NCI-H2081 (cell line): ENCODE measurements around the gene KCNQ1.

Experiments
- DNase-seq, 2 experiments: peaks; one replicate each; lab custom pipeline; 2025; lab: John Stamatoyannopoulos, UW

KCNQ1 gene

DNA sequence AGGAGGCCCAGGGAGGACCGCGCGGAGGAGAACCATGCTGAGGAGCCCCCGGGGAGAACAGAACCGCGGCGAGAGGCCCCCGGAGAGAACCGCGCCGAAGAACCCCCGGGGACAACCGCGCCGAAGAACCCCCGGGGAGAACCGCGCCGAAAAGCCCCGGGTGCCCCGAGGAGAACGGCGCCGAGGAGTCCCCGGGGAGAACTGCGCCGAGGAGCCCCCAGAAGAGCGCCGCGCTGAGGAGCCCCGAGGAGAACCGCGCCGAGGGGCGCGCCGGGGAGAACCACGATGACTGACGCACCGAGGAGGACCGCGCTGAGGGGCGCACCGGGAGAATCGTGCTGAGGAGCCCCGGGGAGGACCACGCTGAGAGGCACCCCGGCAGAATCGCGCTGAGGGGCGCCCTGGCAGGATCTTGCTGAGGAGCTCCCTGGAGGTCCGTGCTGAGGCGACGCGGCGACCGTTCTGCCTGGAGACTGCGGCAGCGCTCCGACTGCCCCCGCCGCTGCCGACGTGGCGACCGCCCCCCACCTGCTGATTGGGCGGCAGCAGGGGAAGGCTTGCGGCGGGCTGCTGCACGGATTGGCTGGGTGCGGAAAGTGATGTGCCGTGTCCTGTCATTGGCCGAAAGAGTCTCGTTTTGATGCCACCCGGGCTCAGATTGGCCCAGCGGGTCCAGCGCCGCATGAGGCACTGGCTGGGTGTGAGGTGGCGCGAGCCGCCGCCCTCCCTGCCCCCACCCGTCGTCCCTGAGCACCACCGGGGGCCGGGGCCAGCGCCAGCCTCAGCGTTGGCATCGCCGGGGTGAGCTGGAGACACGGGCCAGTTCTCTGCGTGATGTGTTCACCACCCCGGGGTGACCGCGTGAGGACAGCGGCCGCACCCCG is 255.0 kb downstream of the KCNQ1 start, which contains the start of gene KCNQ1OT1:
Gene KCNQ1OT1 (minus strand): TSS at position 464 of the 884 bp plus-strand sequence.
- peak; percentile 94 to 97 for DNase-seq

DNA sequence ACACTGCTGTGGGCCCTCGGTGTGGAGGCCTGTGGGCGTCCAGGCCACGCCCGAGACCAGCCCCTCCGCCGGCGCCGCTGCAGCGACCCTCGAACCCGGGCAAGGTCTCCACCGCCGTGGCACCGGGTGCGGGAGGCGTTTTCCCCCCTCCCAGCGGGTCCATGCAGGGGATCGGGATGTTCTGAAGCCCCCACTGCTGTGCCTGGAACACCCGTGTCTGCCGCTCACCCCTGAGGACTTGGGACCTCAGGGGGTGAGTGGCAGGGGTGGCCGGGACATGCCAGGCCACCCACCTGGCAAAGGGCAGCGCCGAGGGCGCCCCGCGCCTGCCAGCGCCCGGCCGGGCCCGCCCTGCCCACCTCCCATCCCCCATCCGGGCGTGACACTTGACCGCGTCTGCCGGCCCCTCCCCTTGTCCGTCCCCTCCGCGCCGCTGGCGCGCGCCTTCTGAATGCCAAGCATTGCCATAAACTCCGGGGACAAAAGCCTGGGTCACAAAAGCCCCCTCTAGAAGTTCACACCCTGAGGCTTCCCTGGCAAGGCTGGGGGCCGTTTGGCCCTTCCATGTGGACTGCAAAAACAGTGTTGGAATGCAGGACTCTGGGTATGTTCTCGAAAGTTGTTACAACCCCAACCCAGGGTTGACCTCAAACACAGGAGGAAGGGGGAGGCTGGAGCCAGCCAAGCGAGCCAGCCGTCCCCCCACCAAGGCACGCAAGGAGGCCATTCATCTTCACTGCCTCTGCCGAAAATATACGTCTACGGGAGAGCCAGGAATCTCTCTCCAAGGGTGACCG is 255.8 kb downstream of the KCNQ1 start:
- DNase-seq = peak in 1 of 2 experiments; percentile 28

DNA sequence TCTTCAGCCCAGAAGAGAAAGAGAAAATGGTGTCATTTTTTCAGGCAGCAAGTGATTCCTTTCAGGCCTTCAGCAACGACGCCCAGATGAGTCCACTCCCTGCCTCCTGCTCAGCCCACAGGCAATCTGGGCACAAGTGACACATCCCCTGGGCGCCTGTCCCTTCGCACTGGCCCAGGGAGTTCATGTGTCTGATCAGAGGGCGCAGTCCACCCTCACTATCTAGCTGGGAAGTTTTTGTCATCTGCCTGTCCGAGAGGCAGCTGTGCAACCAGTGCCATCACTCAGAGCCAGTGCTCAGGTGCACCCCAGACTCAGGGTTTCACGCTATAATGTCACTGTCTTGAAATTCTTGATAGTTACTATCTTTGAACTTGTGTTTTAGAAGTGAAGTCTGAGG is 256.4 kb downstream of the KCNQ1 start:
- no peak for DNase-seq

DNA sequence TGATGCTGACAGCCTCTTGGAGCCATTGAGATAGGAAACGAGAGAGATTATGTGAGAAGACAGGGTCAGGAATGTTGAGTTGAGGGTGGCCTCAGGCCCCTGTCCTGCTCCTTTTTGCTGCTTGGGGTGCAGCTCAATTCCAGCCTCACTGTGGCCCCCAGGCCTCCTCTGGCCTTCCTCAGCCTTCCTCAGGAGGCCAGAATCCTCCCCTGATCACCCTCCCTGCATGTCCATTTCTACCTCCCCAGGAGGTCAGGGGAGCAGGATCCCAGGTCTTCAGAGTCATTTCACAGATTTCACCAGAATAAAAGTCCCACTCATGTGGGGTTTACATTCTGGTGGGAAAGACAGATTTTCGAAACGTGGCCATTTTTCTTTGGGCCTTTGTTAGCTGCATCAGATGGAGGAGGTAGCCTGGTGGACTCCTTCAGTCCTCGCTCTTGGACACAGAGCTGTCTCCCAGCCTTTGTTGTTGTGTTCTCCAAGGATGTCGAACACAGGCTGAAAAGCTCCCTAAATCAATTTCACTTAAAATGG is 257.2 kb downstream of the KCNQ1 start:
- no peak for DNase-seq

DNA sequence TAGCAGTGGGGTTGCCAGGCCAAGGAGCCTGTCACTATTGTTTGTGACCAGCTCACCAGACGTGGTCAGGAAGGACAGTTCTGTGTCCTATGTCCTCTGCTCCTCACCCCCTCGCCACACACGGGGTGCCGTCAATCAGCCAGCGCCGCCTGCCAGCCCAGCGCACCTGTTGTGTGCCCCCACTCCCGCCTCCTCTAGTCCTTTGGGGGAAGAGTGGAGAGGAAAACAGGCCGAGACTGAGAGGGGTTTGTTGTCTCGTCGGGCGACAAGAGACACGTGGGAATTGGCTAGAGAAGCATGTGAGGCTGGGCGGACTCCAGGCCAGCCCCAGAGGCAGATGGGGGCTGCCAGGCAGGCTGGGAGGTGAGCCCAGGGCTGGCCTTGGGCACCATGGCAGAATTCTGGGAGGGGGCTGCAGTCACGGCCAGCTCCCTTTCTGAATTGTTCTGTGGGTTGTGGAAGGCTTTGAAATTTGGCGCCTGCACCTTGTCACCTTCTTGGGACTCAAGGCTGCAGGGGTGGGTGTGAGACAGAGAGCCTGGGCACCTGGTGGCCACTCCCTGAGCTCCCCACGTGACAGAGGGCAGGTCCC is 258.1 kb downstream of the KCNQ1 start:
- no peak for DNase-seq

GRCh38 chr11:2703363-2704141 is 258.7 kb downstream of the KCNQ1 start:
- no peak for DNase-seq

DNA sequence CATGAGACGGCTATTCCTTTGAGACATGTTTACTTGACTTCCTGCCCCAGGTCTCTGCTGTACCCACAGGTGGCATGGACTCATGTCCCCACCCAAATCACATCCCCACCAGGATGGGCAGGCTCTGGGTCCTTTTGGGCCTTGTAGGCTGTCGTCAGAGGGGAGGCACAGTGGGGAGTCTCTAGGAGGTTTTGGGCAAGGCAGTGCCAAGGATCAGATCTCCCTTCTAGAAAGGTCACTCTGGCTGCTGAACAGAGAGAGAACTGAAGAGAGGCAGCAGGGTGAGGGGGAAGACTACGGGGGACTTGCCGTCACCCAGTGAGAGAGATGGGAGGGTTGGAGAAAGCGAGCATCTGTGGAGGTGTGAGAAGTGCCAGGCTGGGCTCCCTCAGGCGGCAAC is 259.5 kb downstream of the KCNQ1 start:
- DNase-seq = no peak

GRCh38 chr11:2704896-2705606 is 260.2 kb downstream of the KCNQ1 start:
- DNase-seq = peak in 1 of 2 experiments; percentile 46

GRCh38 chr11:2706321-2706720 is 261.5 kb downstream of the KCNQ1 start:
- no peak for DNase-seq

GRCh38 chr11:2707736-2708135 is 262.9 kb downstream of the KCNQ1 start:
- no peak for DNase-seq

DNA sequence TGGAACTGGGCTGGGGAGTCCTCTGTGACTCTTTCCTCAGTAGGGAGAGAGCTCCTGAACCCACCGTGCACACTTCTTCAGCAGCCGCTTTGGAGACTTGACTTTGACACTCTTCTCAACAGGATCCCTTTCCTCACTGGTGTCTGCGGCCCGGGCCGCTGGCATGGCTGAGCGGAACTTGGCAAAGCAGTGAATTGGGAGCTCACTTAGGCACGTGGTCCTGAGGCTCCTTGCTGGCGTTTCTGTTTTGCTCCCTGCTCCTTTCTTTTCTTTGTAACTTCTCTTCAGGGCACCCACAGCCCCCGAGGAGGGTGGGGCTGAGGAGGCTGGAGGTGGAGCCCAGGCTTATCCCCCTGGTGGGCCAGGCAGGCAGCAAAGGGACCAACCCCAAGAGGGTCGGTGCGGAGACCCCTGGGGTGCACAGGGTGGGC is 263.4 kb downstream of the KCNQ1 start:
- DNase-seq = no peak

DNA sequence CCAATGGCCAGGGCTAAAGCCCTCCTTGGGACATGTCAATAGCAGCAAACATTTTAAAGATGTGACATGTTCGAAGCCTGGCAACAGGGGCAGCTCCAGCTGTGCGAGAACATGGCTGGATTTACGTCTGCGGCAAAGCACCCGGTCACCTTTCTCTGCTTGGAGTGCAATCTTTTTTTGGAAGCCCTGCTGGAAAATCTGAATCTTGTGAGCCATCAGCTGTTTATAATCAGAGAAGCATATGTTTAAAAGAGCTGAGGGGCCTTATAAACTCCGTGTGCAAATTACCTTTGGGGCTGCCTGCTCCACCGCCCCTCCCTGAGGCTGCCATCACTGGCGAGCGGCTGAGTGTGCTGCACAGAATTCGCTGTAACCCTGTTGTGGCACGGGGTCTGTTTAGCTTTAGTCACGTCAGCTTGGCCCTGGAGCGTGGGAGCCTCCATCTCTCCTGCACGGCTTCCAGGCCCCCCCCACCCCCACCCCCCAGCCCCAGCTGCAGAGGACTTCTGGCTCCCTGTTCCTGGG is 264.0 kb downstream of the KCNQ1 start:
- no peak for DNase-seq

- no peak for DNase-seq
These were observed 264.6 kb downstream of the KCNQ1 start for GRCh38 chr11:2709429-2709828.

GRCh38 chr11:2711161-2711560 is 266.4 kb downstream of the KCNQ1 start:
- no peak for DNase-seq

DNA sequence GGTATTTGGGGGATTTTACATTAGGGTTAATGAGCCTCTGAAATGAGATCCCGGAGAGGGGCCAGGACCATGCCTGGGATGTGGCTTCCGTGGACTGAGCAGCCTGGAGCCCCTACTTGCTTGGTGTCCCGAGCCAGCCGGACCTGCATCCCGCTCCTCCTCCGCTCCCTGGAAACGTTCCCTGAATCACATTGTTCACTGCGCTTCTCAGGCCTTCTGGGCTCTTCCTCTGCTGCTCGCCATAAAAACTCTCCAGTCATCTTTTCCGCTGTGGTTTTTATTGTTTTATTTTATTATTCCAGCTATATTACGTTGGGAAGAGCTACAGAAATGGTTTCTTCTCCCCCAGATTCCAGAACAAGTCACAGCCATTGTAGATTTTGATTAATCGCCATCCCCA is 268.3 kb downstream of the KCNQ1 start:
- DNase-seq = no peak

DNA sequence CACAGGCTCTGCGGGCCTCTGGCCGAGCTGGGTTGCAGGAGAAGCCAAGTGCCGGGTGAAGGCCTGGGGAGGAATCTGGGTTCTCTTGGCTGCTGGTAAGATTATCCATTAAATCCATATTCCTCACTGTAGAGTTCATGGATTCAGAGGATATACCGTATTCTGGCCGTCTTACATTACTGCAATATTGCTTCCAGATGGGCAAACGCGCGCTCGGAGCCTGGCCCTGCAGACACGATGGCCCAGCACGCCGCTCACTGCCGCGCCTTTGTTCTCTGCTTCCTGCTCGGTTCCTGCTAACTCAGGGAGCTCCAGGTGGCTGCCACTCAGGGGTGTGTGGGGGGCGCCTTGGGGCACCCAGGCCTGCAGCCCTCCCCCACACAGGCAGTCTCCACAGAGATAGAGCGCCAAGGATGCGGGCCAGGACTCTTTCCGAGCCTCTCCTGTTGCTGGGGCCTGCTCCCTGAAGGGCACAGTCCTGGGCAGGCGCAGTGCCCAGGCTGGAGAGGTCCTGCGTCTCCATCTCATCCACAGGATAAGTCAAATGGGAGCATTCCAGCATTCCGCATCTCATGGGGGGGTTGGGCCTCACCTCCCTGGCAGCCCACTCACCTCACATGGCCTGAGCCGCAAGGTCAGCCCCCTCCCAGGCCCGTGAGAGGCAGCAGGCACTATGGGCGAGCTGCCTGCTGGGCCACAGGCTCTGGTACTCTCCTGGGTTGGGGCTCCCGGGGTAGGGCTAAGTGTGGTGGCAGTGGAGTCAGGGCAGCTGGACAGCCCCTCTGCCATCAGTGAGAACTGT is 269.1 kb downstream of the KCNQ1 start:
- DNase-seq = no peak

- DNase-seq = no peak
These were observed 269.6 kb downstream of the KCNQ1 start for GRCh38 chr11:2714463-2714800.

DNA sequence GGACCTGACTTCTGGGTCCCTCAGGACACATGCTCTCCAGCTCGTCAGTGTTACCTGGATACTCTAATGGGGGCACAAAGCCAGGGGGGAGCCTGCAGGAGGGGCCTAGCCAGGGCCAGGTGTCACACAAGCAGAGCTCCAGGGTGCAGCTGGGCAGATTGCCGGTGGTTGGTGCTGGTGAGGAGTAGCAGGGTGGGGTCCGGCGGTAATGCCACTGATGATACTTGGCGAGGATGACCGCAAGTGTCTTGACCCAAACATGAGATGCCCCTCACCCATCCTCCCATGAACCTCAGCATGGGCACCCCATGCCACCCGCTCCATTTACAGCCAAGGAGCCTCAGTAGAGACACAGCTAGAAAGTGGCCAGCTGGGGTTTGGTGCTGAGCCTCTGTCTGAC is 270.1 kb downstream of the KCNQ1 start:
- no peak for DNase-seq

- DNase-seq = no peak
These were observed 271.0 kb downstream of the KCNQ1 start for GRCh38 chr11:2715716-2716350.
